Measurements from ENCODE around the gene ATAT1. TPM values are rescaled to one million over a fixed set of nuclear protein-coding genes. Genes with fewer than 3 reads are reported as not detected.

The ATAT1 gene
- polyA plus RNA-seq, 1 donor (not counting 4 experiments of a cell fraction or from before 2014, with no cell fraction given), result 5.4 TPM

- Histone ChIP-seq H3K4me3 (ENCODE audit: control insufficient read depth in 2 of 3, extremely low read depth in 1 of 3, insufficient read depth in 2 of 3, low read depth in 1 of 3, low read length in 3 of 3) (peak overlapping the region; percentile 45 to 93 (median 91)), H3K79me2 (ENCODE audit: control insufficient read depth, insufficient read depth, low read length) (peaks cover 42% of the 10 kb centered on the region), H3K36me3 (ENCODE audit: control insufficient read depth in 2 of 2, extremely low read depth in 1 of 2, insufficient read depth in 2 of 2, low read length in 2 of 2) (peaks cover 0 to 7% of the 10 kb centered on the region in 2 experiments), H3K9me1 (ENCODE audit: control insufficient read depth, extremely low read depth, insufficient read depth, low read length) (no peaks in the 10 kb centered on the region), H4K20me1 (ENCODE audit: control insufficient read depth, extremely low read depth, insufficient read depth, low read length) (no peaks in the 10 kb centered on the region), H2AFZ (ENCODE audit: control insufficient read depth, low read length) (no peak overlapping the region), H3K4me2 (ENCODE audit: control insufficient read depth, extremely low read depth, insufficient read depth, low read depth, low read length) (peak overlapping the region; percentile 98), H3K4me1 (ENCODE audit: control insufficient read depth, extremely low read depth, insufficient read depth, low read length) (peaks cover 36% of the 10 kb centered on the region), H3K27me3 (ENCODE audit: control insufficient read depth, extremely low read depth, insufficient read depth, low read length) (no peaks in the 10 kb centered on the region), H3K9me3 (ENCODE audit: control insufficient read depth, low read depth, low read length) (no peaks in the 10 kb centered on the region), H3K27ac (ENCODE audit: control insufficient read depth, insufficient read depth, low read length) (peak overlapping the region; percentile 72), H3K9ac (ENCODE audit: control insufficient read depth, extremely low read depth, insufficient read depth, low read length) (peak overlapping the region; percentile 85)
- dilution Hi-C loops (cut with MboI; ENCODE audit: extremely low pct_ligation_motif_present, low sequenced_read_pairs), result no loop called here
- no peak for DNase-seq (ENCODE audit: low read depth, low spot score)
- TF ChIP-seq CTCF (optimal IDR thresholded peaks at IDR 0.05 in 1 of 3, IDR thresholded peaks at IDR 0.05 in 1 of 3, conservative IDR thresholded peaks at IDR 0.05 in 1 of 3; ENCODE audit: extremely low read depth in 1 of 3, insufficient read depth in 2 of 3, low read length in 3 of 3) (no peak), EZH2 (IDR thresholded peaks at IDR 0.05; ENCODE audit: low read length) (no peak)
- FAIRE-seq, result no peak
Observed at GRCh38 chr6:30689985-30690384, 63.3 kb downstream of the ATAT1 start.

GRCh38 chr6:30690403-30691207 is 63.9 kb downstream of the ATAT1 start, which contains the start of gene NRM:
Gene NRM (minus strand): TSS chr6:30690984. CDS start chr6:30690974, 10 bp downstream.
- no peaks in the 10 kb centered on the region for H3K27me3 ChIP-seq (ENCODE audit: control insufficient read depth, extremely low read depth, insufficient read depth, low read length)
- no peaks in the 10 kb centered on the region for H4K20me1 ChIP-seq (ENCODE audit: control insufficient read depth, extremely low read depth, insufficient read depth, low read length)
- H3K4me1 ChIP-seq (ENCODE audit: control insufficient read depth, extremely low read depth, insufficient read depth, low read length), result peaks cover 40% of the 10 kb centered on the region
- H3K4me3 ChIP-seq (ENCODE audit: control insufficient read depth in 2 of 3, extremely low read depth in 1 of 3, insufficient read depth in 2 of 3, low read depth in 1 of 3, low read length in 3 of 3), result peak within 1 kb of the TSS; percentile 45 to 93 (median 91)
- peak within 1 kb of the TSS; percentile 100 for H2AFZ ChIP-seq (ENCODE audit: control insufficient read depth, low read length)
- peak within 1 kb of the TSS; percentile 98 for H3K4me2 ChIP-seq (ENCODE audit: control insufficient read depth, extremely low read depth, insufficient read depth, low read depth, low read length)
- no peaks in the 10 kb centered on the region for H3K9me1 ChIP-seq (ENCODE audit: control insufficient read depth, extremely low read depth, insufficient read depth, low read length)
- FAIRE-seq, result peak; percentile 48
- H3K9ac ChIP-seq (ENCODE audit: control insufficient read depth, extremely low read depth, insufficient read depth, low read length), result peak within 1 kb of the TSS; percentile 85
- dilution Hi-C loops (cut with MboI; ENCODE audit: extremely low pct_ligation_motif_present, low sequenced_read_pairs), result no loop called here
- H3K27ac ChIP-seq (ENCODE audit: control insufficient read depth, insufficient read depth, low read length), result peak within 1 kb of the TSS; percentile 72
- peaks cover 36% of the 10 kb centered on the region for H3K79me2 ChIP-seq (ENCODE audit: control insufficient read depth, insufficient read depth, low read length)
- no peaks in the 10 kb centered on the region for H3K9me3 ChIP-seq (ENCODE audit: control insufficient read depth, low read depth, low read length)
- TF ChIP-seq CTCF (optimal IDR thresholded peaks at IDR 0.05 in 1 of 3, IDR thresholded peaks at IDR 0.05 in 1 of 3, conservative IDR thresholded peaks at IDR 0.05 in 1 of 3; ENCODE audit: extremely low read depth in 1 of 3, insufficient read depth in 2 of 3, low read length in 3 of 3) (no peak), EZH2 (IDR thresholded peaks at IDR 0.05; ENCODE audit: low read length) (no peak)
- H3K36me3 ChIP-seq (ENCODE audit: control insufficient read depth in 2 of 2, extremely low read depth in 1 of 2, insufficient read depth in 2 of 2, low read length in 2 of 2), result peaks cover 0 to 5% of the 10 kb centered on the region in 2 experiments
- no peak for DNase-seq (ENCODE audit: low read depth, low spot score)
